IMR-90 (cell line): Measurements from ENCODE around the gene EIF4A3. TPM values are rescaled to one million over a fixed set of nuclear protein-coding genes. Genes with fewer than 3 reads are reported as not detected.

ENCODE experiments used
- ATAC-seq: fragments of 200-7000 bp; cut with Tn5 transposase; 2 replicates; pipeline ENCODE4 v1.9.1; 2020; ENCODE audit warnings: low read depth, mild to moderate bottlenecking, moderate library complexity
- BruUV-seq: library from RNA; stranded (reverse); fragments of 400-500 nt; replicated peaks from 2 replicates; lab custom pipeline; 2021; lab: Mats Ljungman, UMichigan
- CTCF ChIA-PET: fragments of 300-600 bp; formaldehyde crosslinking; extraction: SDS; loops from one replicate; lab custom pipeline; 2021; ENCODE audit warnings: antibody characterized with exemption; lab: Yijun Ruan, JAX
- POLR2A ChIA-PET: fragments of 300-600 bp; sonication (Branson Sonifier 250); formaldehyde crosslinking; loops from one replicate; lab custom pipeline; 2022; ENCODE audit warnings: antibody characterized with exemption; ENCODE audit not compliant: unreplicated experiment; lab: Charles Lee
- DNase-seq: peaks from one replicate; pipeline ENCODE4 v3.0.0; 2013
- H2AFZ ChIP-seq: replicated peaks from 2 replicates; pipeline ENCODE3; 2013; ENCODE audit warnings: low read length, mild to moderate bottlenecking; ENCODE audit not compliant: poor library complexity
- H2AK5ac ChIP-seq: 2 replicates; pipeline ENCODE4 v1.6.1; 2013; ENCODE audit warnings: low read depth, low read length, inconsistent platforms
- H2AK9ac ChIP-seq: replicated peaks from 2 replicates; pipeline ENCODE3; 2013; ENCODE audit warnings: mild to moderate bottlenecking, low read depth, low read length, moderate library complexity; ENCODE audit not compliant: poor library complexity
- H2BK120ac ChIP-seq: 2 replicates; pipeline ENCODE4 v1.6.1; 2013; ENCODE audit warnings: low read depth, low read length, inconsistent platforms
- H2BK15ac ChIP-seq: 3 replicates; pipeline ENCODE4 v1.6.1; 2013; ENCODE audit warnings: low read depth, low read length, inconsistent platforms
- H2BK20ac ChIP-seq: 2 replicates; pipeline ENCODE4 v1.6.1; 2013; ENCODE audit warnings: low read depth, mild to moderate bottlenecking, inconsistent platforms, low read length, moderate library complexity
- H2BK5ac ChIP-seq: 2 replicates; pipeline ENCODE4 v1.6.1; 2013; ENCODE audit warnings: mild to moderate bottlenecking, low read depth, low read length, inconsistent platforms; ENCODE audit not compliant: poor library complexity, severe bottlenecking
- H3K14ac ChIP-seq: replicated peaks from 2 replicates; pipeline ENCODE4 v1.6.1; 2013; ENCODE audit warnings: low read depth, low read length, inconsistent platforms
- H3K18ac ChIP-seq: 2 replicates; pipeline ENCODE4 v1.6.1; 2013; ENCODE audit warnings: low read depth, low read length, control low read depth
- H3K23ac ChIP-seq: 2 replicates; pipeline ENCODE4 v1.6.1; 2013; ENCODE audit warnings: low read depth, low read length, inconsistent platforms
- H3K27ac ChIP-seq: 2 replicates; pipeline ENCODE4 v1.5.1; 2013; ENCODE audit warnings: mild to moderate bottlenecking, control low read depth, low read length; ENCODE audit not compliant: insufficient read depth
- H3K27me3 ChIP-seq: 2 replicates; pipeline ENCODE4 v1.6.1; 2013; ENCODE audit warnings: low read length; ENCODE audit not compliant: control insufficient read depth, insufficient read depth
- H3K36me3 ChIP-seq: 2 replicates; pipeline ENCODE4 v1.6.1; 2013; ENCODE audit warnings: low read length, mixed read lengths; ENCODE audit not compliant: control insufficient read depth, insufficient read depth
- H3K4ac ChIP-seq: 2 replicates; pipeline ENCODE4 v1.6.1; 2013; ENCODE audit warnings: low read depth, low read length, inconsistent platforms
- H3K4me1 ChIP-seq: 2 replicates; pipeline ENCODE4 v1.6.1; 2013; ENCODE audit warnings: low read length, mixed read lengths; ENCODE audit not compliant: control insufficient read depth, insufficient read depth
- H3K4me2 ChIP-seq: 2 replicates; pipeline ENCODE4 v1.6.1; 2013; ENCODE audit warnings: low read depth, mild to moderate bottlenecking, control low read depth, low read length, moderate library complexity
- H3K4me3 ChIP-seq: 2 replicates; pipeline ENCODE4 v1.5.1; 2013; ENCODE audit warnings: low read depth, mild to moderate bottlenecking, control low read depth, low read length, moderate library complexity; ENCODE audit not compliant: insufficient read depth
- H3K56ac ChIP-seq: 2 replicates; pipeline ENCODE4 v1.6.1; 2013; ENCODE audit warnings: low read length, inconsistent platforms; ENCODE audit not compliant: insufficient read depth; ENCODE audit errors: extremely low read depth
- H3K79me1 ChIP-seq, 2 experiments: 2 replicates each; pipeline ENCODE4 v1.6.1; 2013; ENCODE audit warnings: low read length in 2 of 2, inconsistent platforms in 1 of 2, low read depth in 1 of 2
- H3K9ac ChIP-seq: 2 replicates; pipeline ENCODE4 v1.6.1; 2013; ENCODE audit warnings: low read depth, low read length, control low read depth
- H3K9me1 ChIP-seq: 2 replicates; pipeline ENCODE4 v1.6.1; 2013; ENCODE audit warnings: low read length, inconsistent platforms; ENCODE audit not compliant: insufficient read depth
- H3K9me3 ChIP-seq: 2 replicates; pipeline ENCODE4 v1.6.1; 2013; ENCODE audit warnings: low read length; ENCODE audit not compliant: control insufficient read depth, insufficient read depth
- H4K20me1 ChIP-seq: 2 replicates; pipeline ENCODE4 v1.6.1; 2013; ENCODE audit warnings: low read length, inconsistent platforms; ENCODE audit not compliant: insufficient read depth
- H4K5ac ChIP-seq: 2 replicates; pipeline ENCODE4 v1.6.1; 2013; ENCODE audit warnings: mild to moderate bottlenecking, low read depth, low read length, control low read depth
- H4K8ac ChIP-seq, 2 experiments: 2 replicates each; pipeline ENCODE4 v1.6.1; 2013; ENCODE audit warnings: low read depth in 2 of 2, low read length in 2 of 2, control low read depth in 1 of 2, inconsistent platforms in 1 of 2
- H4K91ac ChIP-seq: 2 replicates; pipeline ENCODE4 v1.6.1; 2013; ENCODE audit warnings: low read depth, low read length, inconsistent platforms; ENCODE audit not compliant: insufficient read depth
- BHLHE40 ChIP-seq: fragments of 150-350 bp; IDR thresholded peaks from 2 replicates; pipeline ENCODE4 v1.6.1; 2016; ENCODE audit warnings: mild to moderate bottlenecking, low read depth, low read length
- CEBPB ChIP-seq: IDR thresholded peaks from 2 replicates; pipeline ENCODE4 v1.6.1; 2012; ENCODE audit warnings: low read depth, low read length, improper control_type of control experiment
- CHD1 ChIP-seq: IDR thresholded peaks from 2 replicates; pipeline ENCODE4 v1.6.1; 2012; ENCODE audit warnings: low read depth, low read length, improper control_type of control experiment
- ELK1 ChIP-seq: fragments of 150-350 bp; IDR thresholded peaks from 2 replicates; pipeline ENCODE4 v1.6.1; 2016; ENCODE audit warnings: low read depth, mild to moderate bottlenecking, low read length, moderate library complexity, borderline replicate concordance
- FOS ChIP-seq: fragments of 150-350 bp; IDR thresholded peaks from 2 replicates; pipeline ENCODE4 v1.6.1; 2016; ENCODE audit warnings: low read depth, low read length
- MAFK ChIP-seq: IDR thresholded peaks from 2 replicates; pipeline ENCODE4 v1.6.1; 2012; ENCODE audit warnings: low read depth, low read length, improper control_type of control experiment
- MAZ ChIP-seq: IDR thresholded peaks from 2 replicates; pipeline ENCODE4 v1.6.1; 2012; ENCODE audit warnings: low read depth, mild to moderate bottlenecking, low read length, improper control_type of control experiment, moderate library complexity, borderline replicate concordance
- MXI1 ChIP-seq: IDR thresholded peaks from 2 replicates; pipeline ENCODE4 v1.6.1; 2012; ENCODE audit warnings: low read depth, mild to moderate bottlenecking, low read length, moderate library complexity, borderline replicate concordance
- NFE2L2 ChIP-seq: fragments of 150-350 bp; IDR thresholded peaks from 2 replicates; pipeline ENCODE4 v1.6.1; 2016; ENCODE audit warnings: low read depth, mild to moderate bottlenecking, low read length
- POLR2A ChIP-seq: IDR thresholded peaks from 2 replicates; pipeline ENCODE4 v1.6.1; 2012; ENCODE audit warnings: mild to moderate bottlenecking, low read depth, low read length
- RAD21 ChIP-seq: IDR thresholded peaks from 2 replicates; pipeline ENCODE4 v1.6.1; 2012; ENCODE audit warnings: low read length, improper control_type of control experiment
- RCOR1 ChIP-seq: IDR thresholded peaks from 2 replicates; pipeline ENCODE4 v1.6.1; 2012; ENCODE audit warnings: mild to moderate bottlenecking, low read length, improper control_type of control experiment; ENCODE audit not compliant: insufficient replicate concordance
- RFX5 ChIP-seq: IDR thresholded peaks from 2 replicates; pipeline ENCODE4 v1.8.0; 2012; ENCODE audit warnings: low read depth, mild to moderate bottlenecking, low read length, moderate library complexity
- USF2 ChIP-seq: fragments of 150-350 bp; IDR thresholded peaks from 2 replicates; pipeline ENCODE4 v1.6.1; 2017; ENCODE audit warnings: mild to moderate bottlenecking, antibody characterized with exemption, low read length, low read depth
- WGBS, 2 experiments: methylation state at CpG; one replicate each; pipeline versions ENCODE4 v1.1.5 to v1.1.7; 2013; ENCODE audit warnings: missing lambda C conversion rate in 2 of 2; ENCODE audit not compliant: insufficient read length in 1 of 2; ENCODE audit errors: extremely low coverage in 2 of 2; 5-methylcytosine and 5-hydroxymethylcytosine counted together
- dilution Hi-C: fragments of 300-500 bp; cut with HindIII; formaldehyde crosslinking; loops from one replicate; pipeline ENCODE4 v1.14.3; 2018; ENCODE audit warnings: low sequenced_read_pairs; ENCODE audit not compliant: unreplicated experiment
- in situ Hi-C: fragments of 300-500 bp; cut with MboI; formaldehyde crosslinking; loops from 3 replicates; pipeline ENCODE4 v1.14.3; 2019; ENCODE audit warnings: low sequenced_read_pairs, inconsistent platforms, mixed read lengths
- intact Hi-C: fragments of 100-400 bp; cut with micrococcal nuclease; formaldehyde crosslinking; loops from 2 replicates; pipeline ENCODE4 v1.10.0; 2022
- polyA plus RNA-seq, 3 experiments: library from polyadenylated mRNA; depleted of rRNA; stranded (reverse); fragments of >200 nt; gene quantifications; 2 replicates each; pipeline ENCODE4 v1.2.3, GENCODE V29; 2012; ENCODE audit warnings: low replicate concordance in 1 of 3
- total RNA-seq: library from RNA; depleted of rRNA; stranded (reverse); fragments of >200 nt; gene quantifications from 2 replicates; pipeline ENCODE4 v1.2.3, GENCODE V29; 2012
- TF ChIP-seq, protein P1 (sequence below): conservative IDR thresholded peaks from 2 replicates; pipeline ENCODE4 v1.5.1; 2012; ENCODE audit warnings: mild to moderate bottlenecking, low read depth, low read length, improper control_type of control experiment

EIF4A3 gene
- total and polyA plus RNA-seq, 2 of the 4 experiments (the other 2 are of a cell fraction), result 85.3 to 97.1 TPM

- 40% methylated on average over 3 of the region's 14 CpGs; no CpG with 5 or more reads in 1 of the 2 experiments for WGBS, 2 experiments
- no peak overlapping the region for H3K56ac ChIP-seq
- H2BK5ac ChIP-seq, result no peak overlapping the region
- H3K9me3 ChIP-seq, result no peaks in the 10 kb centered on the region
- H4K91ac ChIP-seq, result no peak overlapping the region
- H2BK120ac ChIP-seq, result no peak overlapping the region
- no peaks in the 10 kb centered on the region for H4K20me1 ChIP-seq
- H4K8ac ChIP-seq, result no peak overlapping the region
- H2AK9ac ChIP-seq, result no peak overlapping the region
- H3K9me1 ChIP-seq, result no peaks in the 10 kb centered on the region
- no peak overlapping the region for H3K23ac ChIP-seq
- H2BK20ac ChIP-seq, result no peak overlapping the region
- H2AK5ac ChIP-seq, result no peak overlapping the region
- ATAC-seq (peak; percentile 85), DNase-seq (peak; percentile 72)
- no peak overlapping the region for H2AFZ ChIP-seq
- dilution Hi-C loops, result no loop called here
- in situ Hi-C loops, result no loop called here
- no peak overlapping the region for H4K5ac ChIP-seq
- H3K9ac ChIP-seq, result no peak overlapping the region
- BruUV-seq, result no TSS peak
- no peak overlapping the region for H3K4me2 ChIP-seq
- CTCF ChIA-PET, result no interaction called here
- H3K18ac ChIP-seq, result no peak overlapping the region
- POLR2A ChIA-PET, result no interaction called here
- H3K4ac ChIP-seq, result no peak overlapping the region
- H3K14ac ChIP-seq, result no peak overlapping the region
- intact Hi-C loops, result no loop called here
- H3K36me3 ChIP-seq, result no peaks in the 10 kb centered on the region
- no peak overlapping the region for H3K27ac ChIP-seq
- H3K27me3 ChIP-seq, result 0 out of 2 replicates have a peak, but pooled peaks cover 2% of the 10 kb centered on the region
- H3K4me1 ChIP-seq, result peaks cover 6% of the 10 kb centered on the region
- no peaks in the 10 kb centered on the region for H3K79me1 ChIP-seq
- no peak overlapping the region for H2BK15ac ChIP-seq
- H3K4me3 ChIP-seq, result no peak overlapping the region
- no peak for TF ChIP-seq ELK1
- no peak for TF ChIP-seq CHD1
- no peak for TF ChIP-seq MAZ
- TF ChIP-seq NFE2L2, result no peak
- TF ChIP-seq MAFK, result no peak
- no peak for TF ChIP-seq POLR2A
- TF ChIP-seq RAD21, result no peak
- TF ChIP-seq, protein P1, sequence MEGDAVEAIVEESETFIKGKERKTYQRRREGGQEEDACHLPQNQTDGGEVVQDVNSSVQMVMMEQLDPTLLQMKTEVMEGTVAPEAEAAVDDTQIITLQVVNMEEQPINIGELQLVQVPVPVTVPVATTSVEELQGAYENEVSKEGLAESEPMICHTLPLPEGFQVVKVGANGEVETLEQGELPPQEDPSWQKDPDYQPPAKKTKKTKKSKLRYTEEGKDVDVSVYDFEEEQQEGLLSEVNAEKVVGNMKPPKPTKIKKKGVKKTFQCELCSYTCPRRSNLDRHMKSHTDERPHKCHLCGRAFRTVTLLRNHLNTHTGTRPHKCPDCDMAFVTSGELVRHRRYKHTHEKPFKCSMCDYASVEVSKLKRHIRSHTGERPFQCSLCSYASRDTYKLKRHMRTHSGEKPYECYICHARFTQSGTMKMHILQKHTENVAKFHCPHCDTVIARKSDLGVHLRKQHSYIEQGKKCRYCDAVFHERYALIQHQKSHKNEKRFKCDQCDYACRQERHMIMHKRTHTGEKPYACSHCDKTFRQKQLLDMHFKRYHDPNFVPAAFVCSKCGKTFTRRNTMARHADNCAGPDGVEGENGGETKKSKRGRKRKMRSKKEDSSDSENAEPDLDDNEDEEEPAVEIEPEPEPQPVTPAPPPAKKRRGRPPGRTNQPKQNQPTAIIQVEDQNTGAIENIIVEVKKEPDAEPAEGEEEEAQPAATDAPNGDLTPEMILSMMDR, result no peak
- TF ChIP-seq MXI1, result no peak
- no peak for TF ChIP-seq CEBPB
- TF ChIP-seq USF2, result no peak
- TF ChIP-seq BHLHE40, result no peak
- TF ChIP-seq FOS, result no peak
- TF ChIP-seq RFX5, result no peak
- TF ChIP-seq RCOR1, result no peak
These were observed 21.1 kb downstream of the EIF4A3 start for GRCh38 chr17:80125656-80126448.
